Measurements from ENCODE around the gene ZBTB46. TPM values are rescaled to one million over a fixed set of nuclear protein-coding genes. Genes with fewer than 3 reads are reported as not detected.
A peak's percentile ranks its signal among the peaks of the same experiment; 100 is the strongest.

The ZBTB46 gene
- total RNA-seq, 1 donor: 0.36 TPM

DNA sequence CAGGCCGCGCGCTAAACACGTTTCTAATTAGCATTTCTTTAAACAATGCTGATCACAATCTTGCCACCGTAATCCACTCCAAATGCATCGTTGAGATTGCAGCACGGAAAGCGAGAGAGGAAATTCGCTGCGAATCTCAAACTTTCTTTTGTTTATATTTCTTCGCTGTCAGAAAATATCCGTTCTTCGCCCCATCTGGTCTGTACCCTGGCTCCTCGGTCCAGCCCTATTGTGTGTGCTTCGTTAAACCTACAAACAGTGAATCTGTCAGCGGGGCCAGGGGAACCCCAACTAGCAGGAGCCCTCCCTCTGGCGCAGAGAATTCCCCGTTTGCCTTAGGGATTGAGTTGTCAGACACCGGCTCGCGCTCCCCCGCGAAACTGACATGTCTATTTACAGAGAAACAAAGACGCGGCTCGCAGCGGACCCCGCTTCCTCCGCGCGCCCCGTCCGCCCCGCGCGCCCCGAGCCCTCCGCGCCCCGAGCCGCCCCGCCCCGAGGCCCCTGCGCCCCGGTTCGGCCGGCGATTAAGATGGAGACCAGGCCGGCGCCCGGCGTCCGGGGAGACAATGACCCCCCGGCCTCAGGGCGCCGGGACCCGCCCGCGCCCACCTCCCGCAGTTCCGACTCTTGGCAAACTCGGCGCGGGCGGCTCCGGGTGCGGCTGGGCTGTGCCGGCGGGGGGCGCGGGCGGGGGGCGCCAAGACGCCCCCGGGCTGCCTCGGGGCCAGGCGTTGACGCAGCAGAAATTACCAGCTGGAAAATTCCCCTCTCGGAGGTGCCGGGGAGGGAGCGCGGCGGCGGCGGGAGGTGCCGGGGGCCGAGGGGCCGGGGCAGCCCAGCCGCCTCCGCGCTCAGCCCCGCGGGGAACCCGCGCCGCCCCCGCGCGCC lies 874 bp downstream of the ZBTB46 start:
- Histone ChIP-seq H3K4me2 (ENCODE audit: insufficient read depth, low read length) (peak overlapping the region; percentile 64), H3K4me3 (ENCODE audit: insufficient read depth, low read length) (peak overlapping the region; percentile 56), H3K27me3 (ENCODE audit: insufficient read depth, low read length) (peaks cover 34% of the 10 kb centered on the region), H3K79me2 (ENCODE audit: insufficient read depth, low read length) (no peaks in the 10 kb centered on the region), H4K20me1 (ENCODE audit: insufficient read depth, low read length) (no peaks in the 10 kb centered on the region), H3K27ac (ENCODE audit: low read depth, low read length) (no peak overlapping the region), H3K4me1 (ENCODE audit: insufficient read depth, low read length) (peaks cover 12% of the 10 kb centered on the region), H2AFZ (ENCODE audit: low read length) (peak overlapping the region; percentile 56), H3K36me3 (ENCODE audit: insufficient read depth, low read length) (no peaks in the 10 kb centered on the region), H3K9me3 (ENCODE audit: low read depth, low read length) (no peaks in the 10 kb centered on the region)
- peak; percentile 94 for DNase-seq (ENCODE audit: insufficient read length, low spot score, missing footprints)
- TF ChIP-seq, protein P1, sequence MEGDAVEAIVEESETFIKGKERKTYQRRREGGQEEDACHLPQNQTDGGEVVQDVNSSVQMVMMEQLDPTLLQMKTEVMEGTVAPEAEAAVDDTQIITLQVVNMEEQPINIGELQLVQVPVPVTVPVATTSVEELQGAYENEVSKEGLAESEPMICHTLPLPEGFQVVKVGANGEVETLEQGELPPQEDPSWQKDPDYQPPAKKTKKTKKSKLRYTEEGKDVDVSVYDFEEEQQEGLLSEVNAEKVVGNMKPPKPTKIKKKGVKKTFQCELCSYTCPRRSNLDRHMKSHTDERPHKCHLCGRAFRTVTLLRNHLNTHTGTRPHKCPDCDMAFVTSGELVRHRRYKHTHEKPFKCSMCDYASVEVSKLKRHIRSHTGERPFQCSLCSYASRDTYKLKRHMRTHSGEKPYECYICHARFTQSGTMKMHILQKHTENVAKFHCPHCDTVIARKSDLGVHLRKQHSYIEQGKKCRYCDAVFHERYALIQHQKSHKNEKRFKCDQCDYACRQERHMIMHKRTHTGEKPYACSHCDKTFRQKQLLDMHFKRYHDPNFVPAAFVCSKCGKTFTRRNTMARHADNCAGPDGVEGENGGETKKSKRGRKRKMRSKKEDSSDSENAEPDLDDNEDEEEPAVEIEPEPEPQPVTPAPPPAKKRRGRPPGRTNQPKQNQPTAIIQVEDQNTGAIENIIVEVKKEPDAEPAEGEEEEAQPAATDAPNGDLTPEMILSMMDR (IDR thresholded peaks at IDR 0.05; ENCODE audit: extremely low read depth, low read depth, low read length): no peak

DNA sequence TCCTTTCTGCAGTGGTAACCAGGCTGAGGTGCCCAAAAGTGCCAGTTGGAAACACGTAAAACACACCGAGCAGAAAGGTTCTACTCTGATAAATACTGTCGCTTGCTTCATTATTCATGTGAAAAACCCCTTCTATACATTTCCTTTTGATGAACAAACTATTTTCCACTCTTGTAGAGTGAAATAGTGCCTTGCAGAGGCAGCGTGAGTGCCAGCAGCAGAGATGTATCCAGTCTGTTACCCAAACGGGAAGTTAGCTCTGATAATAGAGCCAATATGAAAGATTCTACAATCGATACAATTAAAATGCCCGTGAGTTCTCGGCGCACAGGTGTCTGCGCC lies 1.5 kb downstream of the ZBTB46 start:
- TF ChIP-seq, protein P1 (IDR thresholded peaks at IDR 0.05; ENCODE audit: extremely low read depth, low read depth, low read length): no peak
- Histone ChIP-seq H4K20me1 (ENCODE audit: insufficient read depth, low read length) (no peaks in the 10 kb centered on the region), H2AFZ (ENCODE audit: low read length) (no peak overlapping the region), H3K9me3 (ENCODE audit: low read depth, low read length) (no peaks in the 10 kb centered on the region), H3K27me3 (ENCODE audit: insufficient read depth, low read length) (peaks cover 34% of the 10 kb centered on the region), H3K36me3 (ENCODE audit: insufficient read depth, low read length) (no peaks in the 10 kb centered on the region), H3K4me2 (ENCODE audit: insufficient read depth, low read length) (peak overlapping the region; percentile 64), H3K4me1 (ENCODE audit: insufficient read depth, low read length) (peaks cover 6% of the 10 kb centered on the region), H3K79me2 (ENCODE audit: insufficient read depth, low read length) (no peaks in the 10 kb centered on the region), H3K27ac (ENCODE audit: low read depth, low read length) (no peak overlapping the region), H3K4me3 (ENCODE audit: insufficient read depth, low read length) (peak overlapping the region; percentile 56)
- DNase-seq (ENCODE audit: insufficient read length, low spot score, missing footprints): no peak

DNA sequence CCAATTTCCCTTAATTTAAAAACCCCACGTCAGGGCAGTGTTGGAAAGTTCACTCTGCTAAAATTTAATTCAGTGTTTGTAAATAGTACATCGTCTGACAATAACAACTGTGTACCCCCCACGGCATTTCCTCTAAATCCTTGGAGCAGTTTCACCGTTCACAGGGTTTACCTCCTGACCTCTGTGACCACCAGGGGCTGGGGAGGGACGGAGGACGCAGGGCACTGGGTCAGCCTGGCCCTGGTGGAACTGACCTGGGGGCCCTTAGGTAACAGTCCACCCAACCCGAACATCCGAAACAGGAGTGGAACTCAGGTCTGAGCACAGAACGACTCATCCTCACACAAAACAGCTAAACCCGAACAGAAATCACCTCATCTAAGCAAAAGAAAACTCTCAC lies 2.1 kb downstream of the ZBTB46 start:
- Histone ChIP-seq H4K20me1 (ENCODE audit: insufficient read depth, low read length) (no peaks in the 10 kb centered on the region), H3K9me3 (ENCODE audit: low read depth, low read length) (no peaks in the 10 kb centered on the region), H3K4me3 (ENCODE audit: insufficient read depth, low read length) (no peak overlapping the region), H3K27me3 (ENCODE audit: insufficient read depth, low read length) (peaks cover 35% of the 10 kb centered on the region), H3K27ac (ENCODE audit: low read depth, low read length) (no peak overlapping the region), H3K36me3 (ENCODE audit: insufficient read depth, low read length) (no peaks in the 10 kb centered on the region), H3K4me1 (ENCODE audit: insufficient read depth, low read length) (peaks cover 3% of the 10 kb centered on the region), H3K4me2 (ENCODE audit: insufficient read depth, low read length) (no peak overlapping the region), H3K79me2 (ENCODE audit: insufficient read depth, low read length) (no peaks in the 10 kb centered on the region), H2AFZ (ENCODE audit: low read length) (no peak overlapping the region)
- TF ChIP-seq, protein P1 (IDR thresholded peaks at IDR 0.05; ENCODE audit: extremely low read depth, low read depth, low read length): no peak
- DNase-seq (ENCODE audit: insufficient read length, low spot score, missing footprints): no peak

DNA sequence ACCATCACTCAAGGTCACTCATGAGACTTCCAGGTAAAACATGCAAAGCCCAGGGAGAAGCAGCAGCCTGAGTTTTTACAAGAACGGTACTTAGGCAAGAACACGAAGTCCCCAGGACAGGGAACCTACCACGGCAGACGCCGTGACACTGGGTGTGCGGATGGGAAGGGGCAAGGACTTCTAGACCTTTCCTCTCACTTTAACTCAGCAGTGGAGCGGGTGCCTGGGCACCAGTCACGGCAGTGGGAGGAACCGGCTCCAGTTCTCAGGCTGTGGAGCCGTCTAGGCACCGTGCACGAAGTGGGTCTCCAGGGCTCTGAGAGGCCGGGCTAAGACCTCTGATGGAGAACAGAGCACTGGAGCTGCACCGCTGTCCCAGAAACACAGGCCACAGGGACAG lies 2.5 kb downstream of the ZBTB46 start:
- Histone ChIP-seq H3K4me2 (ENCODE audit: insufficient read depth, low read length) (no peak overlapping the region), H4K20me1 (ENCODE audit: insufficient read depth, low read length) (no peaks in the 10 kb centered on the region)
- DNase-seq (ENCODE audit: insufficient read length, low spot score, missing footprints): no peak

More for the DNA sequence above, 2.5 kb downstream of the ZBTB46 start:
- Histone ChIP-seq H3K27me3 (ENCODE audit: insufficient read depth, low read length) (peaks cover 39% of the 10 kb centered on the region), H3K36me3 (ENCODE audit: insufficient read depth, low read length) (no peaks in the 10 kb centered on the region), H3K27ac (ENCODE audit: low read depth, low read length) (no peak overlapping the region), H3K4me3 (ENCODE audit: insufficient read depth, low read length) (no peak overlapping the region), H2AFZ (ENCODE audit: low read length) (no peak overlapping the region), H3K79me2 (ENCODE audit: insufficient read depth, low read length) (no peaks in the 10 kb centered on the region), H3K9me3 (ENCODE audit: low read depth, low read length) (no peaks in the 10 kb centered on the region), H3K4me1 (ENCODE audit: insufficient read depth, low read length) (peaks cover 3% of the 10 kb centered on the region)
- TF ChIP-seq, protein P1 (IDR thresholded peaks at IDR 0.05; ENCODE audit: extremely low read depth, low read depth, low read length): no peak
